Choroid plexus epithelial cell (primary cell): Measurements from ENCODE around the gene KRTAP1-5.

ENCODE experiments used
- DNase-seq: peaks from one replicate; pipeline ENCODE4 v3.0.0-alpha.2; 2010; ENCODE audit warnings: low read depth
- H3K4me3 ChIP-seq: 2 replicates; pipeline ENCODE4 v1.5.1; 2011; ENCODE audit warnings: low read depth, mild to moderate bottlenecking, control low read depth, low read length, moderate library complexity
- TF ChIP-seq, protein P1 (sequence below): conservative IDR thresholded peaks from 2 replicates; pipeline ENCODE4 v1.5.1; 2011; ENCODE audit warnings: low read depth, mild to moderate bottlenecking, control low read depth, inconsistent platforms, low read length, moderate library complexity

Gene KRTAP1-5

DNA sequence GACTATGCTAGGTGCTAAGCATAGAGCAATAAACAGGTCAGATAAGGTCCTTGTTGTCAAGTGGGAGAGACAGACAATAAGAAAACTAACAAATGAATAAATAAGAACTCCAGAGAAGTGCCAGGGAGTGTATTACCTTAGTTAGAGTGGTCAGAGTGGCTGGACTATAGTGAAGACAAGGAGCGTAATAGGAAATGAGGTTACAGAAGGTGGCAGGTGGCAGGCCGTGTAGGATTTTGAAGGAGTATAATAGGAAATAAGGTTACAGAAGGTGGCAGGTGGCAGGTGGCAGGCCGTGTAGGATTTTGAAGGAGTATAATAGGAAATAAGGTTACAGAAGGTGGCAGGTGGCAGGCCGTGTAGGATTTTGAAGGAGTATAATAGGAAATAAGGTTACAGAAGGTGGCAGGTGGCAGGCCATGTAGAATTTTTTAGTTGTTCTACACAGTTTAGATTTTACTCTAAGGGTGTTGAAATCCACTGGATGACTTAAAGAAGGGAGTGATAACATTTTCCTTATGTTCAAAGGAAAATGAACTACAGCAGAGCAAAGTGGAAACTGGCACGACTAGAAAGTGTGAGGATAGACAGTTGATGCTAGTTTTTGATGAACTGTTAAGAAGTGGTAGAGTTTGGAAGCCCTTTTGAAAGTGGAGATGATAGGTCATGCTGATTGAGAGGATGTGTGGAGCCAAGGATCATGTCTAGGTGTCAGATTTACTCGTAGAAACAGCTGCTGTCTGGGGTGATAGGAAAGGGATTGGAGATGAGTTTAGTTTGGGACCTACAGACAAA is 14.5 kb downstream of the KRTAP1-5 start:
- TF ChIP-seq, protein P1, sequence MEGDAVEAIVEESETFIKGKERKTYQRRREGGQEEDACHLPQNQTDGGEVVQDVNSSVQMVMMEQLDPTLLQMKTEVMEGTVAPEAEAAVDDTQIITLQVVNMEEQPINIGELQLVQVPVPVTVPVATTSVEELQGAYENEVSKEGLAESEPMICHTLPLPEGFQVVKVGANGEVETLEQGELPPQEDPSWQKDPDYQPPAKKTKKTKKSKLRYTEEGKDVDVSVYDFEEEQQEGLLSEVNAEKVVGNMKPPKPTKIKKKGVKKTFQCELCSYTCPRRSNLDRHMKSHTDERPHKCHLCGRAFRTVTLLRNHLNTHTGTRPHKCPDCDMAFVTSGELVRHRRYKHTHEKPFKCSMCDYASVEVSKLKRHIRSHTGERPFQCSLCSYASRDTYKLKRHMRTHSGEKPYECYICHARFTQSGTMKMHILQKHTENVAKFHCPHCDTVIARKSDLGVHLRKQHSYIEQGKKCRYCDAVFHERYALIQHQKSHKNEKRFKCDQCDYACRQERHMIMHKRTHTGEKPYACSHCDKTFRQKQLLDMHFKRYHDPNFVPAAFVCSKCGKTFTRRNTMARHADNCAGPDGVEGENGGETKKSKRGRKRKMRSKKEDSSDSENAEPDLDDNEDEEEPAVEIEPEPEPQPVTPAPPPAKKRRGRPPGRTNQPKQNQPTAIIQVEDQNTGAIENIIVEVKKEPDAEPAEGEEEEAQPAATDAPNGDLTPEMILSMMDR = no peak
- DNase-seq = no peak

DNA sequence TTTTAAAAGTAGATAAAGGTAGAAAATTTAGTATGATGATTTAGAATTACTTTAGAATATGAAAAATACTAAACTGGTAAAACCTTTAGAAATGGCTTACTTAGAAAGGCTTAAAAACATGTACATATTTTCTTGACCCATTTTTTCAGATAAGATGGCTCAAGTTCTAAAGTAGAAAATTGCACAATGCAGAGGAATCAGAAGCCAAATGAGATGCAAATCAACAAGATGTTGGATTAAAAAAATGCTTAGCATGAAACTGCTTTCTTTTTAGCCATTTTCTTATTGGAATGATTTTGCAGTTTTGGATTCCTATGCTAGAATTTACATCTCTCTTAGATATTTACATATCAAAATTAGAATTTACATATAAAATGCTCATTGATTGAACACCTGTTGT is 16.6 kb downstream of the KRTAP1-5 start:
- no peak for DNase-seq
- TF ChIP-seq, protein P1 = no peak
- H3K4me3 ChIP-seq = no peak overlapping the region

More for the DNA sequence above, 14.5 kb downstream of the KRTAP1-5 start:
- H3K4me3 ChIP-seq = no peak overlapping the region

DNA sequence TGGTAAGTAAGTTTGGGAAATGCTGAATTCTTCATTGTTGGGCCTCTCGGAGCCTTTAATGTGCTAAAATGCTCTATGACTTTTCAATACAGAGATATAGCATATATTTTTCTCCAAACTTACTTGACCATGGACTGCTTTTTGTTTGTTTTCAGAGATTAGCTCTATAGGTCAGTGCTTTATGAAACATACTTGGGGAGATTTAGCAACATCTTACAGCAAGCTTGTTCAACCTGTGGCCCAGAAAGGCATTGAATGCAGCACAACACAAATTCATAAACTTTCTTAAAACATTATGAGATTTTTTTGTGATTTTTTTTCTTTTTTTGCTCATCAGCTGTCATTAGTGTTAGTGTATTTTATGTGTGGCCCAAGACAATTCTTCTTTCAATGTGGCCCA is 17.1 kb downstream of the KRTAP1-5 start:
- no peak for DNase-seq
- TF ChIP-seq, protein P1 = no peak
- H3K4me3 ChIP-seq = no peak overlapping the region

DNA sequence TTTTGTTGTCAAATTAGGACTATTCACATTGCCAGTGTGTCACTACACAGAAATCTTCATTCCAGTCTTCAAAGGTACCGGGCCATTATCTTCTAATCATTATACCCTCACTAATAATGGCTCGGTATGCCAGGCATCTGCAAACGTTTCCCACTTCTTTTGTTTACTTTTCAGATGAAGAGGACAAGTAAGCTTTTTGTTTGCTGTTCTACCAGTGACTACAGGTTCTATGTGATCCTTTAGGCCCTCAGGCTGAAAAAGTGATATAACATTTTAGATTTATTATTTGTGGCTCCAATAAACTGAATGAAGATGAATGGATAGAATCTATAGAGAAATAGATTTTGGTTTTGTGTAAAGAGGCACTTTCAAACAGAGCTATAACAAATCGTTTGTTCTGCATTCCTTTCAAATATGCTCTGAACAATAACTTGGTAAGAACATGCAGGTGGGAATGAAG is 17.7 kb downstream of the KRTAP1-5 start:
- H3K4me3 ChIP-seq = no peak overlapping the region
- TF ChIP-seq, protein P1 = no peak
- DNase-seq = no peak

DNA sequence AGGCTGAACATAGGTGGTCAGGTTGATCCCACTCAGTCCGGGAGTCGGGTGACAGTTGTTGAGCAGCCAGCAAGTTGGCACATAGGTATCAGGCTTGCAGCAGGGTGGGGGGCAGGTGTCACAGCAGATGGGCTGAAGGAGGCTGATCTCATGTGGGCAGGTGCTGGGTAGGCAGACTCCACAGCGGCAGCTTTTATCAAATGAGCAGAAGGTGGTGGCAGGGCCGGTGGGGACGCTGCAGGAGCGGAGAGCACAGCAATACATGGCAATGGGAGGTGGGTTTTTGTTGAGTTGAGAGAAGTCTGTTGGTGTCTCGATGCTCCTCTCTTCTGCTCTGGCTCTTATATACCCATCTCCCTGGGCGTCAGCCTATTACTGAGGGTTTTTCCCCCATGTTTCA is 18.2 kb downstream of the KRTAP1-5 start, which contains the start of gene KRTAP3-1:
Gene KRTAP3-1, minus strand, starts transcription at position 318 of the 400 bp plus-strand sequence. Its CDS starts 54 bp downstream, at position 264.
- DNase-seq = no peak
- TF ChIP-seq, protein P1 = no peak
- H3K4me3 ChIP-seq = no peak within 1 kb of the TSS

DNA sequence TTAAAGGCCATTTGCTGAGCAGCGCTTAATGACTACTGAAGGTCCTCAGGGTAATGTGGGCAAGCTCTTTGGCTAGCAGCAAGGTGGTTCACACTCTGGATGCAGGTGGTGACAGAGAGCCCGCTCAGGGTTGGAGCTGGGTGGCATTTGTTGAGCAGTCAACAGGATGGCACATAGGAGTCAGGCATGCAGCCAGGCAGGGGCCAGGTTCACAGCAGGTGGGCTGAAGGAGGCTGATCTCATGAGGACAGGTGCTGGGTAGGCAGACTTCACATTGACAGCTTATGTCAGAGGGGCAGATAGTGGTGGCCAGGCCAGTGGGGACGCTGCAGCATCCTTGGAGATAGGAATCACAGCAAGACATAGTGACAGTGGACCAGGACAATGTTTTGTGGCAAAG is 22.6 kb downstream of the KRTAP1-5 start:
- TF ChIP-seq, protein P1 = no peak
- no peak overlapping the region for H3K4me3 ChIP-seq
- DNase-seq = no peak

DNA sequence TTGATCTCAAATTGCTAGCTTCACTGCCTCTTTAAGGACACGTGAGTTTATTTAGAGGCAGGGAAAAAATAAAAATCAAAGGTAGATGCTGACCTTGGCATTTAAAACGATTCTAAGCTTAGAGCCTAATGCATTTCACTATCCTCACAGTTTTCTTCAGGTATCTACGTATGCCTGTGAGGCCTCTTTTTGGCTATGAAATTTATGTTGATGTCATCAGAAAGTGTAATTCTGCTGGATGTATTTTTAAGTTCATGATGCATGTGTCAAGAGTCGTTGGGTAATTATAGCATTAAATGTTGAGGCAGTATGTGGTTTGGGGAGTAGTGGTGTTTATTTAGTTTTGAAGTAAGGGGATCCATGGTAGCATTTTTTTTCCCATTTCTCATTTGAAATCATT is 23.1 kb downstream of the KRTAP1-5 start:
- DNase-seq = no peak
- no peak overlapping the region for H3K4me3 ChIP-seq

More for the DNA sequence above, 23.1 kb downstream of the KRTAP1-5 start:
- TF ChIP-seq, protein P1 = no peak
